Measurements from ENCODE around the gene CPA3. TPM values are rescaled to one million over a fixed set of nuclear protein-coding genes. Genes with fewer than 3 reads are reported as not detected.

CPA3 gene
- total and polyA plus RNA-seq, 2 donors (not counting 1 experiment from before 2014, with no cell fraction given): not detected

DNA sequence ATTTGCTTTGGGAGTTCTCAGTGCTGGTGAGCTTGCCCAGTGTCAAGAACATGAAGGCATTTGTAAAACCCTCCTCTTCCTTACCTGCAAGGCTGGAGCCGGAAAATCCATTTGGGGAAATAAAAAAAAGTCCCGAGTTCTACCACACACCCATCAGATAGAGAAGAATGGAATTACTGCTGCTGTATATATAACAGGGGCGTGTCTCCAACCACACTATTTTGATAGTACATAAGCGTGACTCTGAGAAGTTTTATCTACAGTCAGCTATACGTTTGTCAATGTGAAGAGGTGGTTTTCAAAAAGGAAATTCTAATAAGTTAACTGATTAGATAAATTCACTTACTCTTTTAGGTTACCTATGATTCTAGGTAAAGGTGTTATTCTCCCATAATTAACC lies 1.3 kb upstream of the CPA3 start:
- no peak overlapping the region for H3K27ac ChIP-seq (ENCODE audit: low read length in 2 of 2)
- H3K9me3 Mint-ChIP-seq (ENCODE audit: insufficient read depth): no peaks in the 10 kb centered on the region
- no peaks in the 10 kb centered on the region for H3K4me1 Mint-ChIP-seq
- no peak overlapping the region for H3K4me2 ChIP-seq (replicated peaks; ENCODE audit: low read depth, low read length, poor library complexity, severe bottlenecking)
- peaks cover 0 to 4% (median 0%) of the 10 kb centered on the region in 4 experiments for H3K27me3 ChIP-seq (replicated peaks in 1 of 4; ENCODE audit: control extremely low read depth in 1 of 4, control insufficient read depth in 3 of 4, insufficient read depth in 4 of 4, low read length in 3 of 4)
- CTCF ChIA-PET: interaction anchor here (1.4 to 4.7 kb wide), 4 partner anchors 10 to 80 kb away, joined by 3 to 40 read pairs (median 5); no protein-coding TSS in a partner anchor
- POLR2A ChIA-PET: no interaction called here
- H3K9ac ChIP-seq (ENCODE audit: low read length): no peak overlapping the region
- H3K9me3 ChIP-seq (ENCODE audit: control extremely low read depth in 1 of 3, control insufficient read depth in 2 of 3, insufficient read depth in 1 of 3, low read length in 2 of 3): no peaks in the 10 kb centered on the region
- intact Hi-C loops (cut with micrococcal nuclease): no loop called here
- H3K4me3 ChIP-seq (ENCODE audit: control extremely low read depth in 1 of 5, extremely low read depth in 1 of 5, insufficient read depth in 1 of 5, low read depth in 2 of 5, low read length in 4 of 5): no peak overlapping the region
- no peak overlapping the region for H2AFZ ChIP-seq (ENCODE audit: insufficient read depth, low read depth, low read length, poor library complexity, severe bottlenecking)
- TF ChIP-seq EZH2 (IDR thresholded peaks at IDR 0.05; ENCODE audit: borderline replicate concordance, insufficient read depth, low read depth, low read length, poor library complexity, severe bottlenecking): no peak
- TF ChIP-seq, protein P1, sequence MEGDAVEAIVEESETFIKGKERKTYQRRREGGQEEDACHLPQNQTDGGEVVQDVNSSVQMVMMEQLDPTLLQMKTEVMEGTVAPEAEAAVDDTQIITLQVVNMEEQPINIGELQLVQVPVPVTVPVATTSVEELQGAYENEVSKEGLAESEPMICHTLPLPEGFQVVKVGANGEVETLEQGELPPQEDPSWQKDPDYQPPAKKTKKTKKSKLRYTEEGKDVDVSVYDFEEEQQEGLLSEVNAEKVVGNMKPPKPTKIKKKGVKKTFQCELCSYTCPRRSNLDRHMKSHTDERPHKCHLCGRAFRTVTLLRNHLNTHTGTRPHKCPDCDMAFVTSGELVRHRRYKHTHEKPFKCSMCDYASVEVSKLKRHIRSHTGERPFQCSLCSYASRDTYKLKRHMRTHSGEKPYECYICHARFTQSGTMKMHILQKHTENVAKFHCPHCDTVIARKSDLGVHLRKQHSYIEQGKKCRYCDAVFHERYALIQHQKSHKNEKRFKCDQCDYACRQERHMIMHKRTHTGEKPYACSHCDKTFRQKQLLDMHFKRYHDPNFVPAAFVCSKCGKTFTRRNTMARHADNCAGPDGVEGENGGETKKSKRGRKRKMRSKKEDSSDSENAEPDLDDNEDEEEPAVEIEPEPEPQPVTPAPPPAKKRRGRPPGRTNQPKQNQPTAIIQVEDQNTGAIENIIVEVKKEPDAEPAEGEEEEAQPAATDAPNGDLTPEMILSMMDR (IDR thresholded peaks at IDR 0.05): no peak
- WGBS (ENCODE audit: insufficient coverage): no CpG with 5 or more reads among the region's 5 CpGs
- H3K27ac Mint-ChIP-seq: no peak overlapping the region
- H3K36me3 ChIP-seq (replicated peaks in 1 of 2; ENCODE audit: control extremely low read depth in 1 of 2, control insufficient read depth in 1 of 2, extremely low read depth in 1 of 2, insufficient read depth in 2 of 2, low read length in 1 of 2): no peaks in the 10 kb centered on the region
- no peaks in the 10 kb centered on the region for H3K79me2 ChIP-seq (ENCODE audit: control insufficient read depth, insufficient read depth, low read length)
- H4K20me1 ChIP-seq (ENCODE audit: control insufficient read depth, insufficient read depth, low read length, poor library complexity, severe bottlenecking): no peaks in the 10 kb centered on the region
- no peak for ATAC-seq (ENCODE audit: low read depth)
- H3K4me1 ChIP-seq (ENCODE audit: control insufficient read depth in 2 of 2, insufficient read depth in 2 of 2, low read length in 2 of 2): no peaks in the 10 kb centered on the region
- peaks cover 29% of the 10 kb centered on the region for H3K27me3 Mint-ChIP-seq
- DNase-seq: no peak
- no peak overlapping the region for H3K4me3 Mint-ChIP-seq

DNA sequence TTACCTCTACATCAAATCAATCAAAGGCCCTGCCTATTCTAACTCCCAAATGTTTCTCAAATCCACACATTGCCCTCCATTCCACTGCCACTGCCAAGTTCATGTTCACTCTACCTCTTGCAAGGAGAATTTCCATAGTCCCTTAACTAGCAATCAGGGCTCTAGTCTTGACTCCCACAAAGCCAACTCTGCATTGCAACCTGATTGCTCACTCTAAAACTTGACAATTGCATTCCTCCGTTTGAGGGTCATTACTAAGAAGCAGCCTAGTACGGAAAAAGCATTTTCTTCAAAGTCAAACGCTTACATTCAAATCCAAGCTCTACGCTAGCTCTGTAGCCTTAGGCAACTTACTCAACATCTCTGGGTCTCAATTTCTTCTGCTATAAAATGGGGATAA lies 1.2 kb downstream of the CPA3 start:
- no peak for ATAC-seq (ENCODE audit: low read depth)
- Histone ChIP-seq H3K4me3 (ENCODE audit: control extremely low read depth in 1 of 5, extremely low read depth in 1 of 5, insufficient read depth in 1 of 5, low read depth in 2 of 5, low read length in 4 of 5) (no peak overlapping the region), H3K9ac (ENCODE audit: low read length) (no peak overlapping the region), H3K4me2 (replicated peaks; ENCODE audit: low read depth, low read length, poor library complexity, severe bottlenecking) (no peak overlapping the region), H3K27me3 (replicated peaks in 1 of 4; ENCODE audit: control extremely low read depth in 1 of 4, control insufficient read depth in 3 of 4, insufficient read depth in 4 of 4, low read length in 3 of 4) (peaks cover 0 to 4% (median 0%) of the 10 kb centered on the region in 4 experiments), H3K27ac (ENCODE audit: low read length in 2 of 2) (no peak overlapping the region), H3K79me2 (ENCODE audit: control insufficient read depth, insufficient read depth, low read length) (no peaks in the 10 kb centered on the region), H4K20me1 (ENCODE audit: control insufficient read depth, insufficient read depth, low read length, poor library complexity, severe bottlenecking) (no peaks in the 10 kb centered on the region), H3K4me1 (ENCODE audit: control insufficient read depth in 2 of 2, insufficient read depth in 2 of 2, low read length in 2 of 2) (no peaks in the 10 kb centered on the region), H3K9me3 (ENCODE audit: control extremely low read depth in 1 of 3, control insufficient read depth in 2 of 3, insufficient read depth in 1 of 3, low read length in 2 of 3) (no peaks in the 10 kb centered on the region), H2AFZ (ENCODE audit: insufficient read depth, low read depth, low read length, poor library complexity, severe bottlenecking) (no peak overlapping the region), H3K36me3 (replicated peaks in 1 of 2; ENCODE audit: control extremely low read depth in 1 of 2, control insufficient read depth in 1 of 2, extremely low read depth in 1 of 2, insufficient read depth in 2 of 2, low read length in 1 of 2) (no peaks in the 10 kb centered on the region)
- Mint-ChIP-seq H3K9me3 (ENCODE audit: insufficient read depth) (no peaks in the 10 kb centered on the region), H3K27me3 (peaks cover 24% of the 10 kb centered on the region), H3K27ac (no peak overlapping the region), H3K4me1 (no peaks in the 10 kb centered on the region), H3K4me3 (no peak overlapping the region)
- CTCF ChIA-PET: interaction anchor here (0.8 to 1.3 kb wide), 2 partner anchors 13 to 21 kb away, joined by 3 read pairs; no protein-coding TSS in a partner anchor
- DNase-seq: no peak
- POLR2A ChIA-PET: no interaction called here
- no peak for TF ChIP-seq EZH2 (IDR thresholded peaks at IDR 0.05; ENCODE audit: borderline replicate concordance, insufficient read depth, low read depth, low read length, poor library complexity, severe bottlenecking)
- TF ChIP-seq, protein P1 (IDR thresholded peaks at IDR 0.05): no peak
- intact Hi-C loops (cut with micrococcal nuclease): no loop called here
- 100% methylated on average over 2 of the region's 4 CpGs for WGBS (ENCODE audit: insufficient coverage)
